Testis (tissue), 2 donors: ENCODE results near the gene DIP2B.

Experiments used
- CTCF ChIP-seq, 3 experiments: fragments of 450-650 bp in 2 of 3; fragments of 200-600 bp in 1 of 3; sonication (generic) in 1 of 3; IDR thresholded peaks; one replicate each; pipeline ENCODE4 v1.5.1; 2016 to 2019; ENCODE audit warnings: antibody characterized with exemption in 3 of 3, mild to moderate bottlenecking in 2 of 3, moderate library complexity in 1 of 3
- POLR2A ChIP-seq: fragments of 450-650 bp; IDR thresholded peaks from one replicate; pipeline ENCODE4 v1.6.1; 2017; ENCODE audit warnings: antibody characterized with exemption, mild to moderate bottlenecking, moderate library complexity

DNA sequence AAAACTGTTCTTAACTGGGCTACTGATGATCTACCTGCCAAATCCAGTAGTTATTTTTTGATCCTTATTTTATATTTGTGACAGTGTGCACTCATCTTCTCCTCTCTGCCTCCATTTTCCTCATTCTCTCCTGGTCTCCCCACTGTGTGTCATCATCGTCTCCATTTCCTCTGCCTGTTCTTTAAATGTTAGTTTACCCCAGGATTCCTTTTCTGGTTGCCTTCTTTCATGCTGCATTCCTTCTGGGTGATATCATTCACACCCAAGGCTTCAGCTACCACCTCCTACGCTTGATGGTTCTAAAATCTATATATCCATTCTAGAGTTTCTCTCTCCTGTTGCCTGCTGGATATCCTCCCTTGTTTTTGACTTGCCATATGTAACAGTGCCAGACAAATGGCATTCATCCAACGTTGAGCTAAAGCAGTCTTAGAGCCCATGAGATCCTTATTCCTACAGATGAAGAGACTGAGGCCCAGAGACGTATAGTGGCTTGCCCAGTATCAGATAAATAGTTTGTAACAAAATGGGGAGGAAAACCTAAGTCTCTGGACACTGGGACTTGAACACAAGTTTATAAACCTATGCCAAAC is 109.5 kb downstream of the DIP2B start:
- TF ChIP-seq CTCF (IDR thresholded peaks at IDR 0.05) = no peak
- no peak for TF ChIP-seq POLR2A
